Stomach (tissue), 9 donors: Measurements from ENCODE around the gene SECISBP2L. TPM values are rescaled to one million over a fixed set of nuclear protein-coding genes. Genes with fewer than 3 reads are reported as not detected.

Source experiments
- DNase-seq, 2 donors: peaks; one replicate each; pipeline versions ENCODE4 v3.0.0 to v3.0.0-alpha.2; 2013 to 2019
- H3K27ac ChIP-seq, 5 donors: fragments of 200-600 bp in 4 of 5; sonication (generic) in 4 of 5; one replicate each; pipeline ENCODE4 v1.5.1; 2013 to 2019; ENCODE audit warnings: mild to moderate bottlenecking in 1 of 5, moderate library complexity in 1 of 5
- H3K27me3 ChIP-seq, 3 donors: fragments of 200-600 bp; sonication (generic); one replicate each; pipeline ENCODE4 v1.5.1; 2017 to 2019; ENCODE audit warnings: mixed run types in 1 of 3
- H3K36me3 ChIP-seq, 4 donors: fragments of 200-600 bp; sonication (generic); 1 replicate in 3 of 4; 2 replicates in 1 of 4; pipeline ENCODE4 v1.5.1; 2016 to 2019
- H3K4me1 ChIP-seq, 4 donors: fragments of 200-600 bp; sonication (generic); one replicate each; pipeline ENCODE4 v1.5.1; 2016 to 2019
- H3K4me3 ChIP-seq, 4 donors: fragments of 200-600 bp; sonication (generic) in 3 of 4; one replicate each; pipeline ENCODE4 v1.5.1; 2016 to 2019; ENCODE audit warnings: mild to moderate bottlenecking in 1 of 4
- H3K9me3 ChIP-seq, 4 donors: fragments of 200-600 bp; sonication (generic); one replicate each; pipeline ENCODE4 v1.5.1; 2016 to 2019
- CTCF ChIP-seq, 7 experiments: fragments of 450-650 bp in 4 of 7; fragments of 200-600 bp in 3 of 7; sonication (generic) in 3 of 7; IDR thresholded peaks; one replicate each; pipeline ENCODE4 v1.5.1; 2016 to 2019; ENCODE audit warnings: antibody characterized with exemption in 7 of 7, control low read depth in 2 of 7, mild to moderate bottlenecking in 1 of 7
- EP300 ChIP-seq: sonication (generic); formaldehyde crosslinking; IDR thresholded peaks from one replicate; pipeline ENCODE4 v1.6.1; 2017; ENCODE audit warnings: antibody characterized with exemption
- POLR2A ChIP-seq, 4 donors: fragments of 450-650 bp; IDR thresholded peaks; one replicate each; pipeline ENCODE4 v1.6.1; 2016; ENCODE audit warnings: antibody characterized with exemption in 4 of 4, control low read depth in 2 of 4, mild to moderate bottlenecking in 1 of 4, moderate library complexity in 1 of 4
- POLR2AphosphoS5 ChIP-seq, 3 donors: sonication (generic); formaldehyde crosslinking; IDR thresholded peaks; one replicate each; pipeline ENCODE4 v1.6.1; 2016; ENCODE audit warnings: antibody characterized with exemption in 3 of 3
- WGBS, 5 donors: extraction: QIAGEN DNeasy Blood & Tissue Kit in 3 of 5; methylation state at CpG; one replicate each; pipeline versions ENCODE4 v1.1.5 to v1.1.7; 2013 to 2018; 5-methylcytosine and 5-hydroxymethylcytosine counted together
- intact Hi-C: fragments of 100-400 bp; cut with DNase I; formaldehyde crosslinking; loops from one replicate; pipeline ENCODE4 v1.15.1; 2023; ENCODE audit warnings: low total_unique reads
- polyA plus RNA-seq, 3 donors: library from polyadenylated mRNA; stranded (reverse); fragments of 200-250 nt; gene quantifications; one replicate each; pipeline ENCODE4 v1.2.3, GENCODE V29; 2013
- total RNA-seq, 5 donors: library from RNA; depleted of rRNA; stranded (reverse); fragments of >200 nt; gene quantifications; one replicate each; pipeline versions ENCODE4 v1.1.0 to v1.2.3, GENCODE V29; 2014 to 2016
- donor health status: healthy with polysubstance abuse.
- donor health status: Bipolar disorder and iron deficiency.
- donor health status: healthy.

Gene SECISBP2L
- total and polyA plus RNA-seq, 8 donors, result 6.4 to 113 (median 25.4) TPM

GRCh38 chr15:49088996-49089395, 42.8 kb upstream of the SECISBP2L start:
- intact Hi-C loops, result no loop called here
- no peaks in the 10 kb centered on the region for H3K4me1 ChIP-seq
- H3K27me3 ChIP-seq, result no peaks in the 10 kb centered on the region
- no peak for TF ChIP-seq EP300
- no peak for TF ChIP-seq CTCF (IDR thresholded peaks at IDR 0.05)
- TF ChIP-seq POLR2AphosphoS5 (IDR thresholded peaks at IDR 0.05), result no peak
- TF ChIP-seq POLR2A (IDR thresholded peaks at IDR 0.05), result no peak
- no peak overlapping the region for H3K27ac ChIP-seq
- DNase-seq, result no peak
- no peak overlapping the region for H3K4me3 ChIP-seq
- WGBS, 5 donors, result 74 to 85% (median 82%) methylated on average over 4 of the region's 4 CpGs
- H3K36me3 ChIP-seq, result no peaks in the 10 kb centered on the region
- H3K9me3 ChIP-seq, result no peaks in the 10 kb centered on the region

- Histone ChIP-seq H3K4me3 (no peak overlapping the region), H3K4me1 (no peaks in the 10 kb centered on the region), H3K9me3 (no peaks in the 10 kb centered on the region), H3K27ac (no peak overlapping the region), H3K36me3 (no peaks in the 10 kb centered on the region), H3K27me3 (no peaks in the 10 kb centered on the region)
- 26 to 45% (median 30%) methylated on average over 5 of the region's 5 CpGs for WGBS, 5 donors
- DNase-seq, result no peak
- no peak for TF ChIP-seq EP300
- TF ChIP-seq CTCF (IDR thresholded peaks at IDR 0.05), result no peak
- no peak for TF ChIP-seq POLR2AphosphoS5 (IDR thresholded peaks at IDR 0.05)
- intact Hi-C loops, result no loop called here
These were observed 39.6 kb upstream of the SECISBP2L start for GRCh38 chr15:49085696-49086459.

GRCh38 chr15:49084285-49084570, 38.0 kb upstream of the SECISBP2L start:
- Histone ChIP-seq H3K36me3 (no peaks in the 10 kb centered on the region), H3K4me3 (no peak overlapping the region), H3K9me3 (no peaks in the 10 kb centered on the region), H3K27me3 (no peaks in the 10 kb centered on the region), H3K4me1 (no peaks in the 10 kb centered on the region), H3K27ac (no peak overlapping the region)
- no peak for DNase-seq
- 92 to 98% (median 95%) methylated on average over 3 of the region's 3 CpGs for WGBS, 5 donors
- TF ChIP-seq EP300 (no peak), CTCF (IDR thresholded peaks at IDR 0.05) (no peak), POLR2A (IDR thresholded peaks at IDR 0.05) (no peak), POLR2AphosphoS5 (IDR thresholded peaks at IDR 0.05) (no peak)
- intact Hi-C loops, result no loop called here

- intact Hi-C loops, result no loop called here
- no peak overlapping the region for H3K27ac ChIP-seq
- DNase-seq, result no peak
- H3K4me1 ChIP-seq, result no peaks in the 10 kb centered on the region
- no peaks in the 10 kb centered on the region for H3K9me3 ChIP-seq
- H3K27me3 ChIP-seq, result no peaks in the 10 kb centered on the region
- WGBS, 5 donors, result 84 to 97% (median 90%) methylated on average over 5 of the region's 5 CpGs
- no peak overlapping the region for H3K4me3 ChIP-seq
- TF ChIP-seq POLR2AphosphoS5 (IDR thresholded peaks at IDR 0.05) (no peak), EP300 (no peak), CTCF (IDR thresholded peaks at IDR 0.05) (no peak)
- no peaks in the 10 kb centered on the region for H3K36me3 ChIP-seq
These were observed 37.4 kb upstream of the SECISBP2L start for GRCh38 chr15:49083401-49084284.
